Mesodermal cell (in vitro differentiated cells): ENCODE measurements around the gene OSBPL6.
A peak's percentile ranks its signal among the peaks of the same experiment; 100 is the strongest.

Source experiments
- H3K27ac ChIP-seq: 2 replicates; pipeline ENCODE4 v1.7.0; 2013; ENCODE audit warnings: mild to moderate bottlenecking, low read depth, low read length, moderate library complexity; ENCODE audit not compliant: severe bottlenecking
- H3K36me3 ChIP-seq: 2 replicates; pipeline ENCODE4 v1.7.1; 2013; ENCODE audit warnings: mild to moderate bottlenecking, low read length, moderate library complexity; ENCODE audit not compliant: control insufficient read depth, insufficient read depth
- H3K4me1 ChIP-seq: one replicate; pipeline ENCODE4 v1.7.1; 2013; ENCODE audit warnings: mild to moderate bottlenecking, low read length; ENCODE audit not compliant: insufficient read depth, control insufficient read depth, poor library complexity, severe bottlenecking
- H3K4me3 ChIP-seq: 2 replicates; pipeline ENCODE4 v1.7.0; 2013; ENCODE audit warnings: low read length, control low read depth, mild to moderate bottlenecking; ENCODE audit not compliant: insufficient read depth, poor library complexity, severe bottlenecking; ENCODE audit errors: extremely low read depth
- H3K9me3 ChIP-seq: 2 replicates; pipeline ENCODE4 v1.7.1; 2013; ENCODE audit warnings: mild to moderate bottlenecking, low read length, moderate library complexity; ENCODE audit not compliant: control insufficient read depth
- WGBS, 2 experiments: methylation state at CpG; one replicate each; pipeline ENCODE4 v1.1.5; 2013; ENCODE audit warnings: missing lambda C conversion rate in 2 of 2; ENCODE audit not compliant: insufficient coverage in 2 of 2; 5-methylcytosine and 5-hydroxymethylcytosine counted together

OSBPL6 gene

DNA sequence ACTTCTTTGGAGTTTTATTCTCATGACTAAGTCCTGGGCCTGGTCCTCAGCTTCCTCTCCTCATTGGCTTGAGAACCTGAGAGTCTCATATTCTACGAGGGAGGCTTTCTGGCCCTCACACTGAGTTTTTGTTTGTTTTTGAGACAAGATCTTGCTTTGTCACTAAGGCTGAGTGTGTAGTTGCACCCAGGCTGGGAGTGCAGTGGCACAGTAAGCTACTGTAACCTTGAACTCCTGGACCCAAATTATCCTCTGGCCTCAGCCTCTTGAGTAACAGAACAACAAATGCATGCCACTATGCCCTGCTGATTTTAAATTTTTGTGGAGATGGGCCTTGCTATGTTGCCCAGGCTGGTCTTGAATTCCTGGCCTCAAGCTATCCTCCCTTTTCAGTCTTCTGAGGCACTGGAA lies 234.1 kb downstream of the OSBPL6 start:
- no peak overlapping the region for H3K4me3 ChIP-seq
- H3K4me1 ChIP-seq, result no peaks in the 10 kb centered on the region
- no CpG with 5 or more reads among the region's 1 CpG for WGBS, 2 experiments
- peaks cover 6% of the 10 kb centered on the region for H3K9me3 ChIP-seq
- H3K27ac ChIP-seq, result no peak overlapping the region
- peaks cover 83% of the 10 kb centered on the region for H3K36me3 ChIP-seq

DNA sequence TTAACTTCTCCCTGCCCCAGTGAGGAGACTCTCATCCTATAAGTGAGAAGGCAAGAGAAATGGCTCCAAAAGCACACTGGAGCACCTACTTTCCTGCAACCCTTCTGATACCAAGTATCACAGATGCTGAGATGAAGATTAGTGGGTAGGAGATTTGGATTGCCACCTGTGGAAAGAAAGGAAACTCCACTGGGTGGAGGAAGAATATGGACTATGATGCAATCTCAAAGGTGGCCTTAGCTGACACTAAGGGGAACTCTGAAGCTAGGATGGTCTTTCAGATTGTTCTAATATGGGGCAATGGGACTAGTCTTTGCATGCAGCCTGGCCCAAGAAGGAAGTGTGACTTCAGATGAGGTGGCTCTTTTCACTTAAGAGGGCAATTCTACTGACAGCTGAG lies 235.0 kb downstream of the OSBPL6 start:
- Histone ChIP-seq H3K9me3 (peaks cover 6% of the 10 kb centered on the region), H3K4me1 (no peaks in the 10 kb centered on the region), H3K4me3 (no peak overlapping the region), H3K27ac (no peak overlapping the region), H3K36me3 (peaks cover 89% of the 10 kb centered on the region)

DNA sequence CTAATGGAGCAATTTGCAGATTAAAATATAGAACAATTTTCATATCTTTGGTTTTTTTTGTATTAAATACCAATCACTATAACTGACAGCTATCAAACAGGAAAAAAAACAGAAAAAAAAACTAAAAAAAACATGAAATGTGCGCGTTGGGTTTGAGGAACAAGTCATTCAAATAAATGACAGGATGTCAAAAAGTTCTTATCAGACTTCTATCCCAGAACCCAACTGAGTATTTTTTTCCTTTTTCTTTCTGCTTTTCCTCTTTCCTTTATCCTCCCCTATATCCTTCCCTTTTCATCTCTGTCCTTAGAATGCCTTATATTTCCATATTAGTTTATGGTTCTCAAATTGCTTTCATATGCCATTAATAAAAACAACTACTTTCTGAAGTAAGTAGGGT lies 242.3 kb downstream of the OSBPL6 start:
- H3K27ac ChIP-seq, result no peak overlapping the region
- peaks cover 16% of the 10 kb centered on the region for H3K4me1 ChIP-seq
- H3K9me3 ChIP-seq, result no peaks in the 10 kb centered on the region
- no peak overlapping the region for H3K4me3 ChIP-seq
- 100% methylated on average over 2 of the region's 2 CpGs for WGBS, 2 experiments
- H3K36me3 ChIP-seq, result peaks cover 57% of the 10 kb centered on the region

DNA sequence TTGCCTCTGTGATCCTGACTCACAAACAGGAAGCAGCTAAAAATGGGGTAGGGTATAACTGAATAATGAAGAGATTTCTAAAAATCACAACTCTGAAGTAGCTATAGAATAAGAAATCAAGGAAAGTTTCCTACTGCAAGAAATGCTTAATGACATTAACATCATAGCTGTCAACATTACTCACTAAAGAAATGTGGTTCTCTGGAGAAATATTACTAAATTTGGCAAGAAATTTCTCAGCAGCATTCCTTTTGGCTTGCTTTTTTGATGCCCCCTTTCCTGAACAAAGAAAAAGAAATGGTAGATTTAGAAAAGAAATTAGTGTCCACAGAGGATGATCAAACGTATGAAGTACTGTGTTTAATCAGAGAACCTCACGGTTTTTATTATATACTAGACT lies 247.1 kb downstream of the OSBPL6 start:
- WGBS, 2 experiments, result no CpG with 5 or more reads among the region's 2 CpGs
- Histone ChIP-seq H3K36me3 (peaks cover 60% of the 10 kb centered on the region), H3K4me3 (no peak overlapping the region), H3K9me3 (no peaks in the 10 kb centered on the region), H3K4me1 (peaks cover 16% of the 10 kb centered on the region), H3K27ac (no peak overlapping the region)

DNA sequence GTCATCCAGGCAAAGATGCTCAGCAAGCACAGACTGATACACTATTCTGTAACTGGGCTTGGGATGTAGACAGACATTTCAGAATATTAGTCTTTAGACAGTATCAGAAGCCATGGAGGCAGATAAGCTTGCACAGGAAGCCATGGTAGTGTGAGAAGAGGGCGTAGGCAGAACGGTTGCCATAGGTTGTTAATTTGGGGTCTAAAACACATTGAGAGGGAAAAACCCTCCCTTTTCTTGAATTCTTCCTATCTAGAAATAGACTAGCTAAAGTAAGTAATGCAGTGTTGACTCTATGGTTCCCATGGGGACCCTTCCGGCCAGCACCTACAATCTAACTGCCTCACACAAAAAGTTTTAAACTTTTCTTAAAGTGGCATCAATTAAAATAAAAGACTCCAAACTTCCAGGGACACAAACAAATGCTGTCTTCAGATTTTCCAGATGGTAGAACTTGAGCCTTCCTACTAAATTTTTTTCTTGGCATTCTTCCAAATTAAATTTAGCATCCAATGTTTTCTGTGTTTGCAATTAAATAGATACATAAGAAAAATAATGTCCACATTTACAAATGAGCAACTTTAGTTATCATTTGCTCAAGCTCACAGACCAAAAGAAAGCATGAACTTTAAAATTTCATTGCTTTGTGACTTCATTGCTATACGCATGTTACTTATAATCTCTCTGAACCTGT lies 254.8 kb downstream of the OSBPL6 start:
- H3K9me3 ChIP-seq, result no peaks in the 10 kb centered on the region
- H3K27ac ChIP-seq, result no peak overlapping the region
- 60 to 90% methylated on average over 2 to 3 of the region's 4 CpGs for WGBS, 2 experiments
- peaks cover 46% of the 10 kb centered on the region for H3K36me3 ChIP-seq
- peak overlapping the region; percentile 74 for H3K4me3 ChIP-seq
- no peaks in the 10 kb centered on the region for H3K4me1 ChIP-seq

DNA sequence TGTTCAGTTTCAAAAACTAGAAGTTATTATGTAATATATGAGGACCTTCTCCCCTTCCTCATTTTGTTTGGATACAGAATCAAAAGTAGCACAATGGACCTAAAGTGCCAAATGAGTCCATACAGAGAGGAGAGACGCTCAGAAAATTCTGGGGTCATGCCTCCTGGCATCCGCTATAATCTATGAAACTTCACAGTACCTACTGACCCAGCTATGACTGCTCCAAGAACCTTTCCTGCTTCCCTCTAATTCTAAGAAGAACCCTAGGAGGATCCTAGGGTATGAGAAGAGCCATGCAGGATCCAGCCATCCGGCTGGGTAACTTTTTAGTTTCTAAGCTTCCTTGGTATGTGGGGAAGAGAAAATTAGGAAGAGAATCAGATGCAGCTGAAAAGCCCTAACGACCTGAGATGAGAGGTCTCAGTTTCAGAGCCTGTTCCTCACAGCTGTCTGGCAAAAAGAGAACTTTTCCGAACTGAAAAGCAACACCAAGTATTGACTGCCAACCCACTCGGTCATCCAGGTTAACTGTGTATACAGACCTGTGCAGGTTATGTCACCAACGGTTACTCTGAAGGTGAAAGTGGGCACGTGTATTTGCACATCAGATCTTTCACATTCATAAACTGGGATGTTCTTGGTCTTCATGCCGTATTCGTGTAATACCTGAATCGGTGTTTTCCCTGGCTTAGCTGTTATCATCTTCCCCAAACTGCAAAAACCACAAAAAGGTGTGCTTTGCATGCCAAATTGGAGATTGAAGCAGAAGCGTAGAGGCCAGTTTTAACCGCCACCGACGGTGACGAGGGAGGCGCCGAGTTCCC lies 255.6 kb downstream of the OSBPL6 start:
- Histone ChIP-seq H3K9me3 (no peaks in the 10 kb centered on the region), H3K4me3 (peak overlapping the region; percentile 74), H3K36me3 (peaks cover 39% of the 10 kb centered on the region), H3K27ac (peak overlapping the region; percentile 99), H3K4me1 (no peaks in the 10 kb centered on the region)
- 18 to 20% methylated on average over 15 to 17 of the region's 18 CpGs for WGBS, 2 experiments

DNA sequence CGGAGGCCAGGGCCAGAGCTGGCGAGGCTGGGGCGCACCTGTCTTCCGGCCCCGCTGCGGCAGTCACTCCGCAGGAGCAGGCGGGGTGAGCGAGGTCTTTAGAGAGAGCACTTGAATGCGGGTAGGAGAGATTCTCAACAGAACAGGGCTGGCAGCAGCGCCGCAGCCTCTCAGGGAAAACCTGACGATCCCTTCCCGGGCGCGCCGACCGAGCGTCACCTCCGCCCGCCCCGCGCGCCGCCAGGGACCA lies 256.1 kb downstream of the OSBPL6 start:
- peaks cover 33% of the 10 kb centered on the region for H3K36me3 ChIP-seq
- H3K4me1 ChIP-seq, result no peaks in the 10 kb centered on the region
- H3K4me3 ChIP-seq, result peak overlapping the region; percentile 74
- no peaks in the 10 kb centered on the region for H3K9me3 ChIP-seq
- H3K27ac ChIP-seq, result peak overlapping the region; percentile 99
- WGBS, 2 experiments, result 1 to 2% methylated on average over 5 to 25 of the region's 25 CpGs

DNA sequence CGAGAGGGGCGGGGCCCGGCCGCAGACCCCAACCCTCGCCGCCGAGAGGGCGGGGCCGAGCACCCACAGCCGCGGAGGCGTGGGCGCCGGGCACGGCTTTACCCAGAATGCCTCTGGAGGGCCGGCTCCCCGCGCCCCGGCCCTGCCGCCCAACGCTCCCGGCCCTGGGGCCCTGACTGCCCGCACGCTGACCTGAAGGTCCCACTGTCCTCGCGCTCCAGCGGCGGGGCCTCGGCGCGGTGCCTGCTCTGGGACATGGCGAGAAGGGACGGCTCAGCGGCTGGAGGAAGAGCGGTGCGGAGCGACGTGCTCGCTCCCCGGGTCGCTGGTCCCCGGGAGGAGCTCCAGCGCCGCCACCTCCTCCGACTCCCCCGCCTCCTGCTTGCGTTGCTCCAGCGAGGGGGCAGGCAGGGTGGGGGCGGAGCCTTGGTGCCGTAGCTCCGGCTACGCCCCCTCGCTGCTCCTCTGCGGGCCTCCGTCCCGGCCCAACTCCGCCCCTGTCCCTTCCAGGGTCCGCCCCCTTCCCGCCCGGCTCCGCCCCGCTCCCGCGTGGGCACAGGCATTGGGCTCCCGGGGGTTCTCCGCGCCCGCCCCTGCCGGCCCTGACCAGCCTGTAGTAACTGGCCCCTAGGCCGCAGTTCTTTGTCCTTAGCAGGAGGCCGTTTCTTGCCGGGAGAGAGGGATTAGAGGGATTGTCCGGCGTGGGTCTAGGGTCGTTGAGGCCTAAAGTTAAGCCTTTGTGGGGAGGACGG lies 256.6 kb downstream of the OSBPL6 start, which contains the start of the genes PJVK and PRKRA:
TSS of gene PJVK (plus strand) at position 605 of the 752 bp plus-strand sequence. CDS start 2,032 bp downstream, outside the sequence.
TSS of gene PRKRA (minus strand) at position 402 of the 752 bp plus-strand sequence. CDS start at position 257, 145 bp downstream.
- 9 to 12% methylated on average over 50 to 66 of the region's 76 CpGs for WGBS, 2 experiments
- peak within 1 kb of the TSS; percentile 74 for H3K4me3 ChIP-seq
- H3K36me3 ChIP-seq, result peaks cover 29% of the 10 kb centered on the region
- H3K27ac ChIP-seq, result peak within 1 kb of the TSS; percentile 99
- H3K9me3 ChIP-seq, result no peaks in the 10 kb centered on the region
- no peaks in the 10 kb centered on the region for H3K4me1 ChIP-seq

DNA sequence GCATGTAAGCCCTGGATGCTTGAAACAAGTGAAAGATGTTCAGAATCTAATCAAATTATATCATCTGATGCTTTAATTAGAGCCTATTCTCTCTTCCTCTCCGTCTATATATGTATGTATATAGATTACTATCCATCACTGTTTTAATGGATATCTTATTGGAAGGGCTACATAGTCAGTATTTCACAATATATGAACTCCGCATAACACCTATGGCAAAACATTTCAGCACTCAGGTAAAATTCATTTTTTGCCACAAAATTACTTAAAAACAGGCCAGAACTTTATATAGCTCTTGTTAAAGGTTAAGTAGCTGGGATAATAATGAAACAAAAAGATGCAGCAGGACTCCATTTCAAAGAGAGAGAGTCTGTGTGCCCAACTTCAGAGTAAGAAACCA lies 258.0 kb downstream of the OSBPL6 start:
- Histone ChIP-seq H3K4me3 (no peak overlapping the region), H3K9me3 (no peaks in the 10 kb centered on the region), H3K36me3 (peaks cover 17% of the 10 kb centered on the region), H3K27ac (no peak overlapping the region), H3K4me1 (no peaks in the 10 kb centered on the region)
- WGBS, 2 experiments, result no CpG with 5 or more reads among the region's 2 CpGs
